IMR-90 (cell line): ENCODE measurements around the gene EFS. TPM values are rescaled to one million over a fixed set of nuclear protein-coding genes. Genes with fewer than 3 reads are reported as not detected.

ENCODE experiments used
- ATAC-seq: fragments of 200-7000 bp; cut with Tn5 transposase; 2 replicates; pipeline ENCODE4 v1.9.1; 2020; ENCODE audit warnings: low read depth, mild to moderate bottlenecking, moderate library complexity
- BruUV-seq: library from RNA; stranded (reverse); fragments of 400-500 nt; replicated peaks from 2 replicates; lab custom pipeline; 2021; lab: Mats Ljungman, UMichigan
- CTCF ChIA-PET: fragments of 300-600 bp; formaldehyde crosslinking; extraction: SDS; loops from one replicate; lab custom pipeline; 2021; ENCODE audit warnings: antibody characterized with exemption; lab: Yijun Ruan, JAX
- POLR2A ChIA-PET: fragments of 300-600 bp; sonication (Branson Sonifier 250); formaldehyde crosslinking; loops from one replicate; lab custom pipeline; 2022; ENCODE audit warnings: antibody characterized with exemption; ENCODE audit not compliant: unreplicated experiment; lab: Charles Lee
- DNase-seq: peaks from one replicate; pipeline ENCODE4 v3.0.0; 2013
- H2AFZ ChIP-seq: replicated peaks from 2 replicates; pipeline ENCODE3; 2013; ENCODE audit warnings: low read length, mild to moderate bottlenecking; ENCODE audit not compliant: poor library complexity
- H2AK5ac ChIP-seq: 2 replicates; pipeline ENCODE4 v1.6.1; 2013; ENCODE audit warnings: low read depth, low read length, inconsistent platforms
- H2AK9ac ChIP-seq: replicated peaks from 2 replicates; pipeline ENCODE3; 2013; ENCODE audit warnings: mild to moderate bottlenecking, low read depth, low read length, moderate library complexity; ENCODE audit not compliant: poor library complexity
- H2BK120ac ChIP-seq: 2 replicates; pipeline ENCODE4 v1.6.1; 2013; ENCODE audit warnings: low read depth, low read length, inconsistent platforms
- H2BK15ac ChIP-seq: 3 replicates; pipeline ENCODE4 v1.6.1; 2013; ENCODE audit warnings: low read depth, low read length, inconsistent platforms
- H2BK20ac ChIP-seq: 2 replicates; pipeline ENCODE4 v1.6.1; 2013; ENCODE audit warnings: low read depth, mild to moderate bottlenecking, inconsistent platforms, low read length, moderate library complexity
- H2BK5ac ChIP-seq: 2 replicates; pipeline ENCODE4 v1.6.1; 2013; ENCODE audit warnings: mild to moderate bottlenecking, low read depth, low read length, inconsistent platforms; ENCODE audit not compliant: poor library complexity, severe bottlenecking
- H3K14ac ChIP-seq: replicated peaks from 2 replicates; pipeline ENCODE4 v1.6.1; 2013; ENCODE audit warnings: low read depth, low read length, inconsistent platforms
- H3K18ac ChIP-seq: 2 replicates; pipeline ENCODE4 v1.6.1; 2013; ENCODE audit warnings: low read depth, low read length, control low read depth
- H3K23ac ChIP-seq: 2 replicates; pipeline ENCODE4 v1.6.1; 2013; ENCODE audit warnings: low read depth, low read length, inconsistent platforms
- H3K27ac ChIP-seq: 2 replicates; pipeline ENCODE4 v1.5.1; 2013; ENCODE audit warnings: mild to moderate bottlenecking, control low read depth, low read length; ENCODE audit not compliant: insufficient read depth
- H3K27me3 ChIP-seq: 2 replicates; pipeline ENCODE4 v1.6.1; 2013; ENCODE audit warnings: low read length; ENCODE audit not compliant: control insufficient read depth, insufficient read depth
- H3K36me3 ChIP-seq: 2 replicates; pipeline ENCODE4 v1.6.1; 2013; ENCODE audit warnings: low read length, mixed read lengths; ENCODE audit not compliant: control insufficient read depth, insufficient read depth
- H3K4ac ChIP-seq: 2 replicates; pipeline ENCODE4 v1.6.1; 2013; ENCODE audit warnings: low read depth, low read length, inconsistent platforms
- H3K4me1 ChIP-seq: 2 replicates; pipeline ENCODE4 v1.6.1; 2013; ENCODE audit warnings: low read length, mixed read lengths; ENCODE audit not compliant: control insufficient read depth, insufficient read depth
- H3K4me2 ChIP-seq: 2 replicates; pipeline ENCODE4 v1.6.1; 2013; ENCODE audit warnings: low read depth, mild to moderate bottlenecking, control low read depth, low read length, moderate library complexity
- H3K4me3 ChIP-seq: 2 replicates; pipeline ENCODE4 v1.5.1; 2013; ENCODE audit warnings: low read depth, mild to moderate bottlenecking, control low read depth, low read length, moderate library complexity; ENCODE audit not compliant: insufficient read depth
- H3K56ac ChIP-seq: 2 replicates; pipeline ENCODE4 v1.6.1; 2013; ENCODE audit warnings: low read length, inconsistent platforms; ENCODE audit not compliant: insufficient read depth; ENCODE audit errors: extremely low read depth
- H3K79me1 ChIP-seq, 2 experiments: 2 replicates each; pipeline ENCODE4 v1.6.1; 2013; ENCODE audit warnings: low read length in 2 of 2, inconsistent platforms in 1 of 2, low read depth in 1 of 2
- H3K9ac ChIP-seq: 2 replicates; pipeline ENCODE4 v1.6.1; 2013; ENCODE audit warnings: low read depth, low read length, control low read depth
- H3K9me1 ChIP-seq: 2 replicates; pipeline ENCODE4 v1.6.1; 2013; ENCODE audit warnings: low read length, inconsistent platforms; ENCODE audit not compliant: insufficient read depth
- H3K9me3 ChIP-seq: 2 replicates; pipeline ENCODE4 v1.6.1; 2013; ENCODE audit warnings: low read length; ENCODE audit not compliant: control insufficient read depth, insufficient read depth
- H4K20me1 ChIP-seq: 2 replicates; pipeline ENCODE4 v1.6.1; 2013; ENCODE audit warnings: low read length, inconsistent platforms; ENCODE audit not compliant: insufficient read depth
- H4K5ac ChIP-seq: 2 replicates; pipeline ENCODE4 v1.6.1; 2013; ENCODE audit warnings: mild to moderate bottlenecking, low read depth, low read length, control low read depth
- H4K8ac ChIP-seq, 2 experiments: 2 replicates each; pipeline ENCODE4 v1.6.1; 2013; ENCODE audit warnings: low read depth in 2 of 2, low read length in 2 of 2, control low read depth in 1 of 2, inconsistent platforms in 1 of 2
- H4K91ac ChIP-seq: 2 replicates; pipeline ENCODE4 v1.6.1; 2013; ENCODE audit warnings: low read depth, low read length, inconsistent platforms; ENCODE audit not compliant: insufficient read depth
- BHLHE40 ChIP-seq: fragments of 150-350 bp; IDR thresholded peaks from 2 replicates; pipeline ENCODE4 v1.6.1; 2016; ENCODE audit warnings: mild to moderate bottlenecking, low read depth, low read length
- CEBPB ChIP-seq: IDR thresholded peaks from 2 replicates; pipeline ENCODE4 v1.6.1; 2012; ENCODE audit warnings: low read depth, low read length, improper control_type of control experiment
- CHD1 ChIP-seq: IDR thresholded peaks from 2 replicates; pipeline ENCODE4 v1.6.1; 2012; ENCODE audit warnings: low read depth, low read length, improper control_type of control experiment
- FOS ChIP-seq: fragments of 150-350 bp; IDR thresholded peaks from 2 replicates; pipeline ENCODE4 v1.6.1; 2016; ENCODE audit warnings: low read depth, low read length
- MAFK ChIP-seq: IDR thresholded peaks from 2 replicates; pipeline ENCODE4 v1.6.1; 2012; ENCODE audit warnings: low read depth, low read length, improper control_type of control experiment
- MAZ ChIP-seq: IDR thresholded peaks from 2 replicates; pipeline ENCODE4 v1.6.1; 2012; ENCODE audit warnings: low read depth, mild to moderate bottlenecking, low read length, improper control_type of control experiment, moderate library complexity, borderline replicate concordance
- MXI1 ChIP-seq: IDR thresholded peaks from 2 replicates; pipeline ENCODE4 v1.6.1; 2012; ENCODE audit warnings: low read depth, mild to moderate bottlenecking, low read length, moderate library complexity, borderline replicate concordance
- NFE2L2 ChIP-seq: fragments of 150-350 bp; IDR thresholded peaks from 2 replicates; pipeline ENCODE4 v1.6.1; 2016; ENCODE audit warnings: low read depth, mild to moderate bottlenecking, low read length
- POLR2A ChIP-seq: IDR thresholded peaks from 2 replicates; pipeline ENCODE4 v1.6.1; 2012; ENCODE audit warnings: mild to moderate bottlenecking, low read depth, low read length
- RAD21 ChIP-seq: IDR thresholded peaks from 2 replicates; pipeline ENCODE4 v1.6.1; 2012; ENCODE audit warnings: low read length, improper control_type of control experiment
- RCOR1 ChIP-seq: IDR thresholded peaks from 2 replicates; pipeline ENCODE4 v1.6.1; 2012; ENCODE audit warnings: mild to moderate bottlenecking, low read length, improper control_type of control experiment; ENCODE audit not compliant: insufficient replicate concordance
- RFX5 ChIP-seq: IDR thresholded peaks from 2 replicates; pipeline ENCODE4 v1.8.0; 2012; ENCODE audit warnings: low read depth, mild to moderate bottlenecking, low read length, moderate library complexity
- SMC3 ChIP-seq: fragments of 150-350 bp; IDR thresholded peaks from 2 replicates; pipeline ENCODE4 v1.6.1; 2016; ENCODE audit warnings: low read depth, mild to moderate bottlenecking, antibody characterized with exemption, low read length, moderate library complexity
- WGBS, 2 experiments: methylation state at CpG; one replicate each; pipeline versions ENCODE4 v1.1.5 to v1.1.7; 2013; ENCODE audit warnings: missing lambda C conversion rate in 2 of 2; ENCODE audit not compliant: insufficient read length in 1 of 2; ENCODE audit errors: extremely low coverage in 2 of 2; 5-methylcytosine and 5-hydroxymethylcytosine counted together
- dilution Hi-C: fragments of 300-500 bp; cut with HindIII; formaldehyde crosslinking; loops from one replicate; pipeline ENCODE4 v1.14.3; 2018; ENCODE audit warnings: low sequenced_read_pairs; ENCODE audit not compliant: unreplicated experiment
- in situ Hi-C: fragments of 300-500 bp; cut with MboI; formaldehyde crosslinking; loops from 3 replicates; pipeline ENCODE4 v1.14.3; 2019; ENCODE audit warnings: low sequenced_read_pairs, inconsistent platforms, mixed read lengths
- intact Hi-C: fragments of 100-400 bp; cut with micrococcal nuclease; formaldehyde crosslinking; loops from 2 replicates; pipeline ENCODE4 v1.10.0; 2022
- polyA plus RNA-seq, 3 experiments: library from polyadenylated mRNA; depleted of rRNA; stranded (reverse); fragments of >200 nt; gene quantifications; 2 replicates each; pipeline ENCODE4 v1.2.3, GENCODE V29; 2012; ENCODE audit warnings: low replicate concordance in 1 of 3
- total RNA-seq: library from RNA; depleted of rRNA; stranded (reverse); fragments of >200 nt; gene quantifications from 2 replicates; pipeline ENCODE4 v1.2.3, GENCODE V29; 2012
- TF ChIP-seq, protein P1 (sequence below): fragments of 150-350 bp; IDR thresholded peaks from 2 replicates; pipeline ENCODE4 v1.6.1; 2017; ENCODE audit warnings: mild to moderate bottlenecking, antibody characterized with exemption, low read length, low read depth
- TF ChIP-seq, protein P2 (sequence below): fragments of 150-350 bp; IDR thresholded peaks from 2 replicates; pipeline ENCODE4 v1.6.1; 2016; ENCODE audit warnings: low read depth, mild to moderate bottlenecking, low read length, moderate library complexity, borderline replicate concordance
- TF ChIP-seq, protein P3 (sequence below): conservative IDR thresholded peaks from 2 replicates; pipeline ENCODE4 v1.5.1; 2012; ENCODE audit warnings: mild to moderate bottlenecking, low read depth, low read length, improper control_type of control experiment

EFS gene
- total and polyA plus RNA-seq, 2 of the 4 experiments (the other 2 are of a cell fraction): 2.2 to 11.6 TPM

DNA sequence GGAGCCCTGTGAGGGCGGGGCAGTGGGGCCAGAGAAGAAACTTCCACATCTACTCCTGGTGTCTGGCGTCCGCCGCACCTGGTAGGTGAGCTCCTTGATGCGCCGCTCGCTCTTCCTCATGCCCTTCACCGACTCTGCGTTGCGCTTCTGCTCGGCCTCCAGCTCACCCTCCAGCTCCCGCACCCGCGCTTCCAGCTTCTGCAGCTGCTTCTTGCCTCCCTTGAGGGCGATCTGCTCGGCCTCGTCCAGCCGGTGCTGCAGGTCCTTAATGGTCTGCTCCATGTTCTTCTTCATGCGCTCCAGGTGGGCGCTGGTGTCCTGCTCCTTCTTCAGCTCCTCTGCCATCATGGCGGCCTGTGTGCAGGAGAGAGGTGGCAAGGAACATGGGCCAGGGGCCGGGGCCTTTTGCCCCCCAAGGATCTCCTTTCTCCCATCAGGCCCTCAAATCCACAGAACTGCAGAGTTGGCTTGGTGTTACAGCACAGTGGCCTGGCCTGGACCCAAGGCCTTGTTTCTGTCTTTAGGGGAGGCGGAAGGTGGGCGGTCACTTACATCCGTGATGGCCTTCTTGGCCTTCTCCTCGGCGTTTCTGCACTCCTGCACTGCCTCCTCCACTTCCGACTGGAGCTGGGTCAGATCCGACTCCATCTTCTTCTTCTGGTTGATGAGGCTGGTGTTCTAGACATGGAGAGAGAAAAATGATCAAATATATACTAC, 19.6 kb upstream of the EFS start:
- CTCF ChIA-PET: no interaction called here
- in situ Hi-C loops: no loop called here
- dilution Hi-C loops: no loop called here

More for the DNA sequence above, 19.6 kb upstream of the EFS start:
- Histone ChIP-seq H2BK120ac (no peak overlapping the region), H4K20me1 (no peaks in the 10 kb centered on the region), H3K4me3 (no peak overlapping the region), H3K23ac (no peak overlapping the region), H3K56ac (no peak overlapping the region), H3K14ac (no peak overlapping the region), H2AFZ (no peak overlapping the region), H3K36me3 (no peaks in the 10 kb centered on the region), H2BK20ac (no peak overlapping the region), H2AK5ac (no peak overlapping the region), H2BK15ac (no peak overlapping the region), H3K27ac (no peak overlapping the region), H3K9ac (no peak overlapping the region), H2BK5ac (no peak overlapping the region), H3K4me1 (no peaks in the 10 kb centered on the region), H3K4me2 (no peak overlapping the region), H3K4ac (no peak overlapping the region), H3K79me1 (no peaks in the 10 kb centered on the region), H3K18ac (no peak overlapping the region), H3K9me1 (no peaks in the 10 kb centered on the region), H4K8ac (no peak overlapping the region), H3K9me3 (no peaks in the 10 kb centered on the region), H2AK9ac (no peak overlapping the region), H4K5ac (no peak overlapping the region), H4K91ac (no peak overlapping the region), H3K27me3 (peaks cover 46% of the 10 kb centered on the region)
- no TSS peak for BruUV-seq
- 84% methylated on average over 10 of the region's 29 CpGs; no CpG with 5 or more reads in 1 of the 2 experiments for WGBS, 2 experiments
- TF ChIP-seq MAFK (no peak), FOS (no peak), POLR2A (no peak), BHLHE40 (no peak), CEBPB (no peak), MAZ (no peak), RAD21 (no peak), NFE2L2 (no peak), MXI1 (no peak), SMC3 (no peak), RCOR1 (no peak), CHD1 (no peak), RFX5 (no peak)
- TF ChIP-seq, protein P1, sequence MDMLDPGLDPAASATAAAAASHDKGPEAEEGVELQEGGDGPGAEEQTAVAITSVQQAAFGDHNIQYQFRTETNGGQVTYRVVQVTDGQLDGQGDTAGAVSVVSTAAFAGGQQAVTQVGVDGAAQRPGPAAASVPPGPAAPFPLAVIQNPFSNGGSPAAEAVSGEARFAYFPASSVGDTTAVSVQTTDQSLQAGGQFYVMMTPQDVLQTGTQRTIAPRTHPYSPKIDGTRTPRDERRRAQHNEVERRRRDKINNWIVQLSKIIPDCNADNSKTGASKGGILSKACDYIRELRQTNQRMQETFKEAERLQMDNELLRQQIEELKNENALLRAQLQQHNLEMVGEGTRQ: no peak
- TF ChIP-seq, protein P2, sequence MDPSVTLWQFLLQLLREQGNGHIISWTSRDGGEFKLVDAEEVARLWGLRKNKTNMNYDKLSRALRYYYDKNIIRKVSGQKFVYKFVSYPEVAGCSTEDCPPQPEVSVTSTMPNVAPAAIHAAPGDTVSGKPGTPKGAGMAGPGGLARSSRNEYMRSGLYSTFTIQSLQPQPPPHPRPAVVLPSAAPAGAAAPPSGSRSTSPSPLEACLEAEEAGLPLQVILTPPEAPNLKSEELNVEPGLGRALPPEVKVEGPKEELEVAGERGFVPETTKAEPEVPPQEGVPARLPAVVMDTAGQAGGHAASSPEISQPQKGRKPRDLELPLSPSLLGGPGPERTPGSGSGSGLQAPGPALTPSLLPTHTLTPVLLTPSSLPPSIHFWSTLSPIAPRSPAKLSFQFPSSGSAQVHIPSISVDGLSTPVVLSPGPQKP: no peak
- TF ChIP-seq, protein P3, sequence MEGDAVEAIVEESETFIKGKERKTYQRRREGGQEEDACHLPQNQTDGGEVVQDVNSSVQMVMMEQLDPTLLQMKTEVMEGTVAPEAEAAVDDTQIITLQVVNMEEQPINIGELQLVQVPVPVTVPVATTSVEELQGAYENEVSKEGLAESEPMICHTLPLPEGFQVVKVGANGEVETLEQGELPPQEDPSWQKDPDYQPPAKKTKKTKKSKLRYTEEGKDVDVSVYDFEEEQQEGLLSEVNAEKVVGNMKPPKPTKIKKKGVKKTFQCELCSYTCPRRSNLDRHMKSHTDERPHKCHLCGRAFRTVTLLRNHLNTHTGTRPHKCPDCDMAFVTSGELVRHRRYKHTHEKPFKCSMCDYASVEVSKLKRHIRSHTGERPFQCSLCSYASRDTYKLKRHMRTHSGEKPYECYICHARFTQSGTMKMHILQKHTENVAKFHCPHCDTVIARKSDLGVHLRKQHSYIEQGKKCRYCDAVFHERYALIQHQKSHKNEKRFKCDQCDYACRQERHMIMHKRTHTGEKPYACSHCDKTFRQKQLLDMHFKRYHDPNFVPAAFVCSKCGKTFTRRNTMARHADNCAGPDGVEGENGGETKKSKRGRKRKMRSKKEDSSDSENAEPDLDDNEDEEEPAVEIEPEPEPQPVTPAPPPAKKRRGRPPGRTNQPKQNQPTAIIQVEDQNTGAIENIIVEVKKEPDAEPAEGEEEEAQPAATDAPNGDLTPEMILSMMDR: no peak
- ATAC-seq (no peak), DNase-seq (no peak)
- intact Hi-C loops: no loop called here
- POLR2A ChIA-PET: no interaction called here
